Tibial nerve (tissue), 4 donors: ENCODE results near the gene KIAA2012. TPM values are rescaled to one million over a fixed set of nuclear protein-coding genes. Genes with fewer than 3 reads are reported as not detected.

ENCODE experiments used
- DNase-seq, 2 donors: peaks; one replicate each; pipeline ENCODE4 v3.0.0-alpha.2; 2019; ENCODE audit warnings: low spot score in 2 of 2
- H3K27ac ChIP-seq, 4 donors: fragments of 200-600 bp; sonication (generic) in 3 of 4; one replicate each; pipeline ENCODE4 v1.5.1; 2017 to 2019; ENCODE audit warnings: mild to moderate bottlenecking in 1 of 4
- H3K27me3 ChIP-seq, 2 donors: fragments of 200-600 bp; sonication (generic) in 1 of 2; one replicate each; pipeline versions ENCODE4 v1.5.1 to v1.6.0; 2017 to 2019
- H3K36me3 ChIP-seq, 3 donors: fragments of 200-600 bp; sonication (generic); one replicate each; pipeline ENCODE4 v1.5.1; 2018 to 2019
- H3K4me1 ChIP-seq, 4 donors: fragments of 200-600 bp; sonication (generic) in 3 of 4; one replicate each; pipeline ENCODE4 v1.5.1; 2017 to 2019
- H3K4me3 ChIP-seq, 4 donors: fragments of 200-600 bp; sonication (generic) in 3 of 4; one replicate each; pipeline ENCODE4 v1.5.1; 2017 to 2019; ENCODE audit warnings: mild to moderate bottlenecking in 1 of 4, moderate library complexity in 1 of 4
- H3K9me3 ChIP-seq, 4 donors: fragments of 200-600 bp; sonication (generic) in 3 of 4; one replicate each; pipeline ENCODE4 v1.5.1; 2017 to 2019
- EP300 ChIP-seq, 2 donors: sonication (generic); formaldehyde crosslinking; IDR thresholded peaks; one replicate each; pipeline ENCODE4 v1.6.1; 2017; ENCODE audit warnings: antibody characterized with exemption in 2 of 2, mild to moderate bottlenecking in 1 of 2
- POLR2A ChIP-seq, 2 donors: fragments of 450-650 bp; IDR thresholded peaks; one replicate each; pipeline ENCODE4 v1.6.1; 2017; ENCODE audit warnings: antibody characterized with exemption in 2 of 2, mild to moderate bottlenecking in 2 of 2, moderate library complexity in 2 of 2
- WGBS, 2 donors: methylation state at CpG; one replicate each; pipeline ENCODE4 v1.1.5; 2018; 5-methylcytosine and 5-hydroxymethylcytosine counted together
- total RNA-seq, 4 donors: library from RNA; depleted of rRNA; stranded (reverse); fragments of >200 nt; gene quantifications; one replicate each; pipeline ENCODE4 v1.1.0, GENCODE V29; 2016
- TF ChIP-seq, protein P1 (sequence below), 5 experiments: fragments of 200-600 bp in 3 of 5; fragments of 450-650 bp in 2 of 5; sonication (generic) in 3 of 5; IDR thresholded peaks; one replicate each; pipeline ENCODE4 v1.5.1; 2016 to 2019; ENCODE audit warnings: antibody characterized with exemption in 5 of 5, mild to moderate bottlenecking in 3 of 5, moderate library complexity in 2 of 5

Gene KIAA2012
- total RNA-seq, 4 donors from 2014 or later: not detected

DNA sequence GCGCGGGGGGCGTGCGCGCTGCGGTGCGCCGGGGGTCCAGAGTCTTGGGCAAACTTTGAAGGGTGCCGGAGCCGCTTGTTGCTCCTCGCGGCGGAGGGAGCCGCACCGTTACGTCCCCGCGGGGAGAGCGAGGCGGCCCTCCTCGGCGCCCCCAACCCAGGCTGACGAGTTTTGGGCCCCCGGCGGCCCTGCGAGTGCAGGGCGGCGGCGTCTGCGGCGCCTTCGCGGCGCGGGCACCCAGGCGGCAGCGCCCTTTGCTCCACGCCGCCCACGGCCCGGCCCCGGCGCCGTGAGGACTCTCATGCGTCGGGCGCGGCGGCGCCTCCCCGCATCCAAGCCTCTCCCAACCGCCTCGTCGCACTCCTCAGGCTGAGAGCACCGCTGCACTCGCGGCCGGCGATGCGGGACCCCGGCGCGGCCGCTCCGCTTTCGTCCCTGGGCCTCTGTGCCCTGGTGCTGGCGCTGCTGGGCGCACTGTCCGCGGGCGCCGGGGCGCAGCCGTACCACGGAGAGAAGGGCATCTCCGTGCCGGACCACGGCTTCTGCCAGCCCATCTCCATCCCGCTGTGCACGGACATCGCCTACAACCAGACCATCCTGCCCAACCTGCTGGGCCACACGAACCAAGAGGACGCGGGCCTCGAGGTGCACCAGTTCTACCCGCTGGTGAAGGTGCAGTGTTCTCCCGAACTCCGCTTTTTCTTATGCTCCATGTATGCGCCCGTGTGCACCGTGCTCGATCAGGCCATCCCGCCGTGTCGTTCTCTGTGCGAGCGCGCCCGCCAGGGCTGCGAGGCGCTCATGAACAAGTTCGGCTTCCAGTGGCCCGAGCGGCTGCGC, 38.6 kb upstream of the KIAA2012 start:
- 1% methylated on average over 37 to 43 of the region's 105 CpGs for WGBS, 2 donors
- TF ChIP-seq EP300 (IDR thresholded peaks at IDR 0.05) (no peak), POLR2A (IDR thresholded peaks at IDR 0.05) (no peak)
- TF ChIP-seq, protein P1, sequence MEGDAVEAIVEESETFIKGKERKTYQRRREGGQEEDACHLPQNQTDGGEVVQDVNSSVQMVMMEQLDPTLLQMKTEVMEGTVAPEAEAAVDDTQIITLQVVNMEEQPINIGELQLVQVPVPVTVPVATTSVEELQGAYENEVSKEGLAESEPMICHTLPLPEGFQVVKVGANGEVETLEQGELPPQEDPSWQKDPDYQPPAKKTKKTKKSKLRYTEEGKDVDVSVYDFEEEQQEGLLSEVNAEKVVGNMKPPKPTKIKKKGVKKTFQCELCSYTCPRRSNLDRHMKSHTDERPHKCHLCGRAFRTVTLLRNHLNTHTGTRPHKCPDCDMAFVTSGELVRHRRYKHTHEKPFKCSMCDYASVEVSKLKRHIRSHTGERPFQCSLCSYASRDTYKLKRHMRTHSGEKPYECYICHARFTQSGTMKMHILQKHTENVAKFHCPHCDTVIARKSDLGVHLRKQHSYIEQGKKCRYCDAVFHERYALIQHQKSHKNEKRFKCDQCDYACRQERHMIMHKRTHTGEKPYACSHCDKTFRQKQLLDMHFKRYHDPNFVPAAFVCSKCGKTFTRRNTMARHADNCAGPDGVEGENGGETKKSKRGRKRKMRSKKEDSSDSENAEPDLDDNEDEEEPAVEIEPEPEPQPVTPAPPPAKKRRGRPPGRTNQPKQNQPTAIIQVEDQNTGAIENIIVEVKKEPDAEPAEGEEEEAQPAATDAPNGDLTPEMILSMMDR (IDR thresholded peaks at IDR 0.05): no peak
- peak overlapping the region; percentile 84 to 99 (median 94) for H3K27ac ChIP-seq

DNA sequence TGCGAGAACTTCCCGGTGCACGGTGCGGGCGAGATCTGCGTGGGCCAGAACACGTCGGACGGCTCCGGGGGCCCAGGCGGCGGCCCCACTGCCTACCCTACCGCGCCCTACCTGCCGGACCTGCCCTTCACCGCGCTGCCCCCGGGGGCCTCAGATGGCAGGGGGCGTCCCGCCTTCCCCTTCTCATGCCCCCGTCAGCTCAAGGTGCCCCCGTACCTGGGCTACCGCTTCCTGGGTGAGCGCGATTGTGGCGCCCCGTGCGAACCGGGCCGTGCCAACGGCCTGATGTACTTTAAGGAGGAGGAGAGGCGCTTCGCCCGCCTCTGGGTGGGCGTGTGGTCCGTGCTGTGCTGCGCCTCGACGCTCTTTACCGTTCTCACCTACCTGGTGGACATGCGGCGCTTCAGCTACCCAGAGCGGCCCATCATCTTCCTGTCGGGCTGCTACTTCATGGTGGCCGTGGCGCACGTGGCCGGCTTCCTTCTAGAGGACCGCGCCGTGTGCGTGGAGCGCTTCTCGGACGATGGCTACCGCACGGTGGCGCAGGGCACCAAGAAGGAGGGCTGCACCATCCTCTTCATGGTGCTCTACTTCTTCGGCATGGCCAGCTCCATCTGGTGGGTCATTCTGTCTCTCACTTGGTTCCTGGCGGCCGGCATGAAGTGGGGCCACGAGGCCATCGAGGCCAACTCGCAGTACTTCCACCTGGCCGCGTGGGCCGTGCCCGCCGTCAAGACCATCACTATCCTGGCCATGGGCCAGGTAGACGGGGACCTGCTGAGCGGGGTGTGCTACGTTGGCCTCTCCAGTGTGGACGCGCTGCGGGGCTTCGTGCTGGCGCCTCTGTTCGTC, 37.7 kb upstream of the KIAA2012 start:
- H3K27ac ChIP-seq: peak overlapping the region; percentile 84 to 99 (median 94)
- 17 to 65% methylated on average over 7 to 43 of the region's 78 CpGs for WGBS, 2 donors

More for the DNA sequence above, 38.6 kb upstream of the KIAA2012 start:
- Histone ChIP-seq H3K9me3 (no peaks in the 10 kb centered on the region), H3K36me3 (peaks cover 0 to 4% (median 0%) of the 10 kb centered on the region in 3 donors), H3K4me1 (peaks cover 0 to 74% (median 21%) of the 10 kb centered on the region in 4 donors), H3K27me3 (peaks cover 0 to 4% of the 10 kb centered on the region in 2 donors), H3K4me3 (peak overlapping the region; percentile 64 to 88 (median 70))
- DNase-seq: no peak

DNA sequence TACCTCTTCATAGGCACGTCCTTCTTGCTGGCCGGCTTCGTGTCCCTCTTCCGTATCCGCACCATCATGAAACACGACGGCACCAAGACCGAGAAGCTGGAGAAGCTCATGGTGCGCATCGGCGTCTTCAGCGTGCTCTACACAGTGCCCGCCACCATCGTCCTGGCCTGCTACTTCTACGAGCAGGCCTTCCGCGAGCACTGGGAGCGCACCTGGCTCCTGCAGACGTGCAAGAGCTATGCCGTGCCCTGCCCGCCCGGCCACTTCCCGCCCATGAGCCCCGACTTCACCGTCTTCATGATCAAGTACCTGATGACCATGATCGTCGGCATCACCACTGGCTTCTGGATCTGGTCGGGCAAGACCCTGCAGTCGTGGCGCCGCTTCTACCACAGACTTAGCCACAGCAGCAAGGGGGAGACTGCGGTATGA, 37.1 kb upstream of the KIAA2012 start:
- TF ChIP-seq EP300 (IDR thresholded peaks at IDR 0.05) (no peak), POLR2A (IDR thresholded peaks at IDR 0.05) (no peak)
- TF ChIP-seq, protein P1 (IDR thresholded peaks at IDR 0.05): no peak
- no peak for DNase-seq
- Histone ChIP-seq H3K27me3 (peaks cover 0 to 4% of the 10 kb centered on the region in 2 donors), H3K27ac (peak overlapping the region in 1 of 4 donors; percentile 18), H3K36me3 (peaks cover 0 to 4% (median 0%) of the 10 kb centered on the region in 3 donors), H3K9me3 (no peaks in the 10 kb centered on the region), H3K4me3 (peak overlapping the region in 3 of 4 donors; percentile 64 to 88 (median 75)), H3K4me1 (peaks cover 0 to 70% (median 21%) of the 10 kb centered on the region in 4 donors)
- 75 to 77% methylated on average over 32 of the region's 32 CpGs for WGBS, 2 donors

More for the DNA sequence above, 37.7 kb upstream of the KIAA2012 start:
- Histone ChIP-seq H3K4me3 (peak overlapping the region; percentile 64 to 88 (median 70)), H3K36me3 (peaks cover 0 to 4% (median 0%) of the 10 kb centered on the region in 3 donors), H3K27me3 (peaks cover 0 to 4% of the 10 kb centered on the region in 2 donors), H3K4me1 (peaks cover 0 to 76% (median 21%) of the 10 kb centered on the region in 4 donors), H3K9me3 (no peaks in the 10 kb centered on the region)
- TF ChIP-seq EP300 (IDR thresholded peaks at IDR 0.05) (no peak), POLR2A (IDR thresholded peaks at IDR 0.05) (no peak)
- TF ChIP-seq, protein P1 (IDR thresholded peaks at IDR 0.05): peak; percentile 22 to 77 (median 55)
- peak; percentile 42 to 59 for DNase-seq

DNA sequence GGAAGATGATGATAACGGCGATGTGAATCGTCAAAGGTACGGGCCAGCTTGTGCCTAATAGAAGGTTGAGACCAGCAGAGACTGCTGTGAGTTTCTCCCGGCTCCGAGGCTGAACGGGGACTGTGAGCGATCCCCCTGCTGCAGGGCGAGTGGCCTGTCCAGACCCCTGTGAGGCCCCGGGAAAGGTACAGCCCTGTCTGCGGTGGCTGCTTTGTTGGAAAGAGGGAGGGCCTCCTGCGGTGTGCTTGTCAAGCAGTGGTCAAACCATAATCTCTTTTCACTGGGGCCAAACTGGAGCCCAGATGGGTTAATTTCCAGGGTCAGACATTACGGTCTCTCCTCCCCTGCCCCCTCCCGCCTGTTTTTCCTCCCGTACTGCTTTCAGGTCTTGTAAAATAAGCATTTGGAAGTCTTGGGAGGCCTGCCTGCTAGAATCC, 36.4 kb upstream of the KIAA2012 start:
- Histone ChIP-seq H3K4me3 (peak overlapping the region; percentile 8 to 88 (median 42)), H3K27ac (peak overlapping the region in 2 of 4 donors; percentile 18 to 70)
- no peak for DNase-seq

More for the DNA sequence above, 36.4 kb upstream of the KIAA2012 start:
- H3K36me3 ChIP-seq: peaks cover 0 to 4% (median 0%) of the 10 kb centered on the region in 3 donors
- WGBS, 2 donors: 33 to 34% methylated on average over 15 of the region's 15 CpGs
- peaks cover 0 to 4% of the 10 kb centered on the region in 2 donors for H3K27me3 ChIP-seq
- H3K9me3 ChIP-seq: no peaks in the 10 kb centered on the region
- TF ChIP-seq, protein P1 (IDR thresholded peaks at IDR 0.05): no peak
- TF ChIP-seq POLR2A (IDR thresholded peaks at IDR 0.05): no peak
- no peak for TF ChIP-seq EP300 (IDR thresholded peaks at IDR 0.05)
- H3K4me1 ChIP-seq: peaks cover 0 to 63% (median 20%) of the 10 kb centered on the region in 4 donors
